ENCODE results near the gene PRTN3.
"Not testable (repeated sequence)": the region's sequence is repeated elsewhere in the genome, so short reads cannot be mapped to it uniquely, and the experiment has no call there.

PRTN3 gene

DNA sequence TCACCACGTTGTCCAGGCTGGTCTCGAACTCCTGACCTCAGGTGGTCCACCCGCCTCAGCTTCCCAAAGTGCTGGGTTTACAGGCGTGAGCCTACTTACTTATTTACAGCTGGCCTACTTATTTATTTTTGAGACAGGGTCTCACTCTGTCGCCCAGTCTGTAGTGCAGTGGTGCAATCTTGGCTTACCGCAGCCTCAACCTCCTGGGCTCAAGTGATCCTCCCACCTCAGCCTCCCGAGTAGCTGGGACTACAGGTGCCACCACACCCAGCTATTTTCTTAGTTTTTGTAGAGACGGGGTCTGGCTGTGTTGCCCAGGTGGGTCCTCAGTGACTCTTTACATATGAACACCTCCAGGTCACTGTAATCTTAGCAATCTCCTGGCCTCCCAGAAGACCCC lies 8.4 kb downstream of the PRTN3 start:
- DNase-seq: not testable (repeated sequence)

GRCh38 chr19:850221-850978 lies 9.6 kb downstream of the PRTN3 start:
- DNase-seq: no peak

GRCh38 chr19:850979-851335 lies 10.2 kb downstream of the PRTN3 start:
- no peak for DNase-seq

DNA sequence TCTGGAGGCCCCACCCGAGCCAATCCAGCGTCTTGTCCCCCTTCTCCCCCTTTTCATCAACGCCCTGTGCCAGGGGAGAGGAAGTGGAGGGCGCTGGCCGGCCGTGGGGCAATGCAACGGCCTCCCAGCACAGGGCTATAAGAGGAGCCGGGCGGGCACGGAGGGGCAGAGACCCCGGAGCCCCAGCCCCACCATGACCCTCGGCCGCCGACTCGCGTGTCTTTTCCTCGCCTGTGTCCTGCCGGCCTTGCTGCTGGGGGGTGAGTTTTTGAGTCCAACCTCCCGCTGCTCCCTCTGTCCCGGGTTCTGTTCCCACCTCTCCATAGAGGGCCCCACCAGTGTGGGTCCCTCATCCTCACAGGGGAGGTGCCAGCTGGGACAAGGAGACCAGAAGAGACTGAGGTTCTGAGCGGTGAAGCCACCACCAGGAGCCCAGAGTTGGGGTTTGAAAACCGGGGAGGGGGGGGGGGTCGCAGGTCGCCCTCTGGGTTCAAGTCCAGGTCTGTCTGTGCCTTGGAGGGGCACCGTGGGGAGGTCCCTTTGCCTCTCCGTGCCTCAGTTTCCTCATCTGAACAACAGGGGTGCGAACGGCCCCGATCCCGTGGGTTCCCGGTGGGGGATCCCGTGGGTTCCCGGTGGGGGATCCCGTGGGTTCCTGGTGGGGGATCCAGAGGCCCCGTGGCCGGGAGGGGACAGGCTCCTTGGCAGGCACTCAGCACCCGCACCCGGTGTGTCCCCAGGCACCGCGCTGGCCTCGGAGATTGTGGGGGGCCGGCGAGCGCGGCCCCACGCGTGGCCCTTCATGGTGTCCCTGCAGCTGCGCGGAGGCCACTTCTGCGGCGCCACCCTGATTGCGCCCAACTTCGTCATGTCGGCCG lies 11.6 kb downstream of the PRTN3 start, which contains the start of gene ELANE:
Gene ELANE (plus strand): TSS at position 168 of the 878 bp plus-strand sequence. CDS start 26 bp downstream, at position 194.
- DNase-seq: no peak

DNA sequence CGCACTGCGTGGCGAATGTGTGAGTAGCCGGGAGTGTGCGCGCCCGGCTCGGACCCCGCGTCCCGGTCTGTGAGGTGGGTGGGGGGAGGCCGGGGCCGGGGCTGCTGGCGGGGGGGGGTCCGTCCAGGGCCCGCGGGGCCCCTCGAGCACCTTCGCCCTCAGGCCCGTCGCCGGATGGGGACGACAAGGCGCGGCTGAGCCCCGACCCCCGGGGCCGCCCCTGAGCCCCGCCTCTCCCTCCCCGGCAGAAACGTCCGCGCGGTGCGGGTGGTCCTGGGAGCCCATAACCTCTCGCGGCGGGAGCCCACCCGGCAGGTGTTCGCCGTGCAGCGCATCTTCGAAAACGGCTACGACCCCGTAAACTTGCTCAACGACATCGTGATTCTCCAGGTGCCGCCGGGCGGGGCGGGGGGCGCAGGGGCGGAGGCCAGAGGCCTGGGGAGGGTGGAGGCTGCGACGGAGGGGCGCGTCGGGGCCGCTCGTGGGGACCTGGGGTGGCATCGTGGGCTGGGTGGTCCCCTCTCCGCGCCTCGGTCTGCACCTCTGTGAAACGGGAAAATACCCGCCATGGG lies 12.3 kb downstream of the PRTN3 start:
- DNase-seq: no peak

- not testable (repeated sequence) for DNase-seq
Observed at GRCh38 chr19:853614-854220, 12.9 kb downstream of the PRTN3 start.

DNA sequence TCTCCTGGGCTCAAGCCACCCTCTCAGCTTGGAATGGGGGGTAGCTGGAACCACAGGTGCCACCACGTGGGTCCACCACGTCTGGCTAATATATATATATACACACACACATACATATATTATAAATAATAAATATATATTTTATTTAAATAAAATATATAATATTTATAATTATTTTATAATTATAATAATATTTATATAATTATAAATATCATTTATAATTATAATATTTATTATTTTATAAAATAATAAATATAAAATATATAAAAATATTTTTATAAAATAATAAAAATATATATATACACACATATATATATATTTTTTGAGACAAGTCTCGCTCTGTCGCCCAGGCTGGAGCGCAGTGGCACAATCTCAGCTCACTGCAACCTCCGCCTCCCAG lies 13.8 kb downstream of the PRTN3 start:
- DNase-seq: no peak

GRCh38 chr19:855142-855541 lies 14.3 kb downstream of the PRTN3 start:
- DNase-seq: no peak

- no peak for DNase-seq
Observed at GRCh38 chr19:855566-856120, 14.8 kb downstream of the PRTN3 start.

- DNase-seq: no peak
Observed at GRCh38 chr19:858284-858683, 17.5 kb downstream of the PRTN3 start.

GRCh38 chr19:858868-859843 lies 18.4 kb downstream of the PRTN3 start, which contains the start of gene CFD:
CFD (plus strand) TSS chr19:859664; CDS start chr19:859690, 26 bp downstream.
- no peak for DNase-seq

GRCh38 chr19:861141-861755 lies 20.4 kb downstream of the PRTN3 start:
- DNase-seq: no peak

- peak; percentile 71 for DNase-seq
Observed at GRCh38 chr19:861756-862580, 21.2 kb downstream of the PRTN3 start.

DNA sequence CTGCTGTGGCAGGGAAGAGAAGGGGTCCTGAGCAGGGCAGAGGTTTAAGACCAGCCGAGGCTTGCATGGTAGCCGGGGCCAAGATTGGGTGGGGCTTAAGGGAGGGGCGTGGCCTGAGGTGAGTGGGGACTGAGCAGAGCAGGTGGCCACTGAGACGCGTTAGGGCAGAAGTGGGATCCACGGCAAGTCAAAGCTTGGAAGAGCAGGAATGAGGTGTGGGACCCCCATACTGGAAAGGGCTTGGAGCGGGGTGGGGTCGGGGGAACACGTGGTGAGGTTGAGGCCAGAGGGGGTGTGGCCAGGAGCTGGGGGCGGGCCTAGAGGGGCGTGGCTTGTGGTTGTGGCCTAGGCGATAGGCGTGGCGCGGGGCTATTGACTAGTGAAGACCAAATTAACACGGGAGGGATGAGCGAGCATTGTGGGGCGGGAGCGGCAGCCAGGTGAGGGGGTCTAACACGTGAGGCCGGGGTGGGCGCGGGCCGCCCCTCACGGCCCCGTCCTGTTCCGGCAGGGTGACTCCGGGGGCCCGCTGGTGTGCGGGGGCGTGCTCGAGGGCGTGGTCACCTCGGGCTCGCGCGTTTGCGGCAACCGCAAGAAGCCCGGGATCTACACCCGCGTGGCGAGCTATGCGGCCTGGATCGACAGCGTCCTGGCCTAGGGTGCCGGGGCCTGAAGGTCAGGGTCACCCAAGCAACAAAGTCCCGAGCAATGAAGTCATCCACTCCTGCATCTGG lies 21.9 kb downstream of the PRTN3 start:
- DNase-seq: peak; percentile 64

GRCh38 chr19:863315-863620 lies 22.5 kb downstream of the PRTN3 start:
- DNase-seq: no peak

DNA sequence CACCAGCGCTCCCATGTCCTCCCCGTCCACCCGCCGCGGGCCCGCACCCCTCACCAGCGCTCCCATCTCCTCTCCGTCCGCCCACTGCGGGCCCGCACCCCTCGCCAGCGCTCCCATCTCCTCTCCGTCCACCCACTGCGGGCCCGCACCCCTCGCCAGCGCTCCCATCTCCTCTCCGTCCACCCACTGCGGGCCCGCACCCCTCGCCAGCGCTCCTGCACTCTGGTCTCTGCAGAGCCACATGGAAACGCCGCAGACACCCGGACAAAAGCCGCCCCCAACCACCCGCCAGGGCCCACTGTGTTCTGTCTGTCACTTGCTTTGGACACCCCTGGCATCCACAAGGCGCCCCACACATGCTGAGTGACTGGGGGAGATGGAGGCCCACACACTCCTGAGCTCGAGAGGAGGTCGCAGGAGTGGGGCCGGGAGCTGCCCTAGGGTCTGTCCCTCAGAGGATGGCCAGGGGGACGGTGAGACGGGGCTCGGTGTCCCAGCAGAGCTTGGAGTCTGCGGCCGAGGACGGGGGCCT lies 26.0 kb downstream of the PRTN3 start:
- DNase-seq: no peak

DNA sequence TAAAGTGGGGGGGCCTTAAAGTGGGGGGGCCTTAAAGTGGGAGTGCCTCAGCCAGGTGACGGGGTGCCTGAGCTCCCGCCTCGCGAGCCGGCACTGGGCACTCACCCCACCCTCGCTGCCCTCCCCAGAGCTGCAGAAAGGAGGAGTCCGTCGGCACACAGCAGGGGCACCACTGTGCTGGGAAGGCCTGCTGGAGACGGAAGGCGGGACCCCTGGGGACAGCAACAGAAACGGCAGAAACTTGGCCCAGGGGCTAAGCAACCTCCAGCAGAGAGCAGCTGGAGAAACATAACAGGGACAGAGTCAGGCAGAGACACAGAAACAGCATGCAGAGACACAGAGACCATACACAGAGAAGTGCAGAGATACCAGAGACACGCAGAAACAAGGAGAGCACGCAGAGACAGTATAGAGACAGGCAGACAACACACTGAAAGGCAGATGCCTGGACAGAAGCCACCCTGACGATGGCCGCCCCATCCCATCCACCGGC lies 26.5 kb downstream of the PRTN3 start:
- no peak for DNase-seq

GRCh38 chr19:867855-868457 lies 27.2 kb downstream of the PRTN3 start:
- DNase-seq: no peak
